Mesenchymal stem cell (in vitro differentiated cells and primary cell): ENCODE results near the gene TNFRSF11A.

Source experiments
- DNase-seq: peaks from one replicate; pipeline ENCODE4 v3.0.0-alpha.2; 2013
- H2AFZ ChIP-seq: one replicate; pipeline ENCODE4 v1.6.1; 2013; ENCODE audit warnings: low read depth, mild to moderate bottlenecking, control low read depth, inconsistent platforms, low read length, moderate library complexity
- H2AK5ac ChIP-seq: 2 replicates; pipeline ENCODE4 v1.6.1; 2013; ENCODE audit warnings: low read length, moderate library complexity, mild to moderate bottlenecking, inconsistent platforms; ENCODE audit not compliant: severe bottlenecking
- H2BK120ac ChIP-seq: one replicate; pipeline ENCODE4 v1.6.1; 2013; ENCODE audit warnings: low read depth, mild to moderate bottlenecking, inconsistent platforms, low read length, moderate library complexity
- H2BK12ac ChIP-seq, 2 experiments: one replicate each; pipeline ENCODE4 v1.6.1; 2013; ENCODE audit warnings: inconsistent platforms in 2 of 2, low read length in 2 of 2, mild to moderate bottlenecking in 2 of 2, moderate library complexity in 2 of 2, control low read depth in 1 of 2
- H2BK15ac ChIP-seq: one replicate; pipeline ENCODE4 v1.6.1; 2013; ENCODE audit warnings: mild to moderate bottlenecking, low read depth, inconsistent platforms; ENCODE audit not compliant: poor library complexity, severe bottlenecking
- H2BK5ac ChIP-seq: 2 replicates; pipeline ENCODE4 v1.6.1; 2013; ENCODE audit warnings: low read depth, mild to moderate bottlenecking, low read length, control low read depth, inconsistent platforms; ENCODE audit not compliant: poor library complexity, severe bottlenecking
- H3K14ac ChIP-seq, 2 experiments: one replicate each; pipeline ENCODE4 v1.6.1; 2013; ENCODE audit warnings: inconsistent platforms in 2 of 2, low read length in 2 of 2, control low read depth in 1 of 2, mild to moderate bottlenecking in 1 of 2, moderate library complexity in 1 of 2
- H3K18ac ChIP-seq, 2 experiments: one replicate each; pipeline ENCODE4 v1.6.1; 2013; ENCODE audit warnings: inconsistent platforms in 2 of 2, low read length in 2 of 2, control low read depth in 1 of 2, low read depth in 1 of 2, mild to moderate bottlenecking in 1 of 2
- H3K23ac ChIP-seq, 2 experiments: one replicate each; pipeline ENCODE4 v1.6.1; 2013; ENCODE audit warnings: inconsistent platforms in 2 of 2, low read length in 2 of 2, mild to moderate bottlenecking in 2 of 2, moderate library complexity in 2 of 2, control low read depth in 1 of 2
- H3K27ac ChIP-seq: 2 replicates; pipeline ENCODE4 v1.5.1; 2013; ENCODE audit warnings: mild to moderate bottlenecking, moderate library complexity, low read length, control low read depth, inconsistent platforms; ENCODE audit not compliant: poor library complexity, severe bottlenecking
- H3K27me3 ChIP-seq, 2 experiments: 2 replicates each; pipeline versions ENCODE4 v1.6.1 to v1.7.0; 2013; ENCODE audit warnings: low read length in 2 of 2, mild to moderate bottlenecking in 2 of 2, moderate library complexity in 2 of 2, control low read depth in 1 of 2, inconsistent platforms in 1 of 2; ENCODE audit not compliant: control insufficient read depth in 1 of 2, insufficient read depth in 1 of 2
- H3K36me3 ChIP-seq, 2 experiments: 2 replicates each; pipeline versions ENCODE4 v1.6.1 to v1.7.0; 2013; ENCODE audit warnings: low read length in 2 of 2, control low read depth in 1 of 2, inconsistent platforms in 1 of 2, low read depth in 1 of 2, mild to moderate bottlenecking in 1 of 2; ENCODE audit not compliant: insufficient read depth in 2 of 2, control insufficient read depth in 1 of 2
- H3K4ac ChIP-seq, 2 experiments: one replicate each; pipeline ENCODE4 v1.6.1; 2013; ENCODE audit warnings: inconsistent platforms in 2 of 2, low read length in 2 of 2, mild to moderate bottlenecking in 2 of 2, moderate library complexity in 2 of 2, control low read depth in 1 of 2, low read depth in 1 of 2
- H3K4me1 ChIP-seq: 2 replicates; pipeline ENCODE4 v1.6.1; 2013; ENCODE audit warnings: low read depth, low read length, control low read depth; ENCODE audit not compliant: control insufficient read depth, insufficient read depth
- H3K4me2 ChIP-seq: 2 replicates; pipeline ENCODE4 v1.6.1; 2013; ENCODE audit warnings: low read length, mild to moderate bottlenecking, inconsistent platforms; ENCODE audit not compliant: poor library complexity, severe bottlenecking
- H3K4me3 ChIP-seq, 2 experiments: 2 replicates each; pipeline versions ENCODE4 v1.5.1 to v1.7.0; 2013; ENCODE audit warnings: low read length in 2 of 2, mild to moderate bottlenecking in 2 of 2, control low read depth in 1 of 2, low read depth in 1 of 2; ENCODE audit not compliant: insufficient read depth in 1 of 2
- H3K79me1 ChIP-seq: replicated peaks from 2 replicates; pipeline ENCODE4 v1.6.1; 2013; ENCODE audit warnings: mild to moderate bottlenecking, control low read depth, low read length, inconsistent platforms; ENCODE audit not compliant: poor library complexity, severe bottlenecking
- H3K9ac ChIP-seq: 2 replicates; pipeline ENCODE4 v1.7.0; 2013; ENCODE audit warnings: mild to moderate bottlenecking, low read length, moderate library complexity
- H3K9me3 ChIP-seq: 2 replicates; pipeline ENCODE4 v1.7.0; 2013; ENCODE audit warnings: mild to moderate bottlenecking, low read length; ENCODE audit not compliant: control insufficient read depth
- H4K8ac ChIP-seq: one replicate; pipeline ENCODE4 v1.6.1; 2013; ENCODE audit warnings: inconsistent platforms, mild to moderate bottlenecking, low read length, moderate library complexity
- H4K91ac ChIP-seq: one replicate; pipeline ENCODE4 v1.6.1; 2013; ENCODE audit warnings: mild to moderate bottlenecking, low read length, inconsistent platforms
- WGBS: methylation state at CpG from one replicate; pipeline ENCODE4 v1.1.7; 2013; ENCODE audit warnings: mixed read lengths; 5-methylcytosine and 5-hydroxymethylcytosine counted together

The TNFRSF11A gene

GRCh38 chr18:62360805-62361204, 35.7 kb downstream of the TNFRSF11A start:
- H3K9me3 ChIP-seq = no peaks in the 10 kb centered on the region
- H2BK12ac ChIP-seq = no peak overlapping the region
- H4K8ac ChIP-seq = no peak overlapping the region
- H3K18ac ChIP-seq = no peak overlapping the region
- H3K4me1 ChIP-seq = no peaks in the 10 kb centered on the region
- no peaks in the 10 kb centered on the region for H3K36me3 ChIP-seq
- H3K4me2 ChIP-seq = no peak overlapping the region
- no peak overlapping the region for H2AK5ac ChIP-seq
- H3K4ac ChIP-seq = no peak overlapping the region
- no peak overlapping the region for H3K23ac ChIP-seq
- WGBS = 75% methylated on average over 2 of the region's 2 CpGs
- H3K79me1 ChIP-seq = no peaks in the 10 kb centered on the region
- no peak overlapping the region for H3K27ac ChIP-seq
- no peak overlapping the region for H3K14ac ChIP-seq
- H3K4me3 ChIP-seq = no peak overlapping the region
- H4K91ac ChIP-seq = no peak overlapping the region
- H3K9ac ChIP-seq = no peak overlapping the region
- DNase-seq = no peak
- H2AFZ ChIP-seq = no peak overlapping the region
- H2BK15ac ChIP-seq = no peak overlapping the region
- H2BK5ac ChIP-seq = no peak overlapping the region
- H2BK120ac ChIP-seq = no peak overlapping the region
- peaks cover 5 to 10% of the 10 kb centered on the region in 2 experiments for H3K27me3 ChIP-seq

GRCh38 chr18:62361288-62361687, 36.2 kb downstream of the TNFRSF11A start:
- DNase-seq = no peak
- Histone ChIP-seq H3K36me3 (no peaks in the 10 kb centered on the region), H2BK15ac (no peak overlapping the region), H3K14ac (no peak overlapping the region), H3K79me1 (no peaks in the 10 kb centered on the region), H3K4me2 (no peak overlapping the region), H3K9me3 (no peaks in the 10 kb centered on the region), H4K8ac (no peak overlapping the region), H3K27ac (no peak overlapping the region), H2AK5ac (no peak overlapping the region), H4K91ac (no peak overlapping the region), H3K4me1 (no peaks in the 10 kb centered on the region), H3K18ac (no peak overlapping the region), H3K4me3 (no peak overlapping the region), H2BK12ac (no peak overlapping the region), H2BK120ac (no peak overlapping the region), H3K23ac (no peak overlapping the region), H3K4ac (no peak overlapping the region), H3K27me3 (peaks cover 5 to 10% of the 10 kb centered on the region in 2 experiments), H3K9ac (no peak overlapping the region), H2BK5ac (no peak overlapping the region), H2AFZ (no peak overlapping the region)
- WGBS = 90% methylated on average over 7 of the region's 7 CpGs

- H2AFZ ChIP-seq = no peak overlapping the region
- peaks cover 1% of the 10 kb centered on the region for H3K4me1 ChIP-seq
- H2AK5ac ChIP-seq = no peak overlapping the region
- no peak overlapping the region for H3K18ac ChIP-seq
- H3K36me3 ChIP-seq = no peaks in the 10 kb centered on the region
- H3K9ac ChIP-seq = no peak overlapping the region
- H2BK120ac ChIP-seq = no peak overlapping the region
- H2BK12ac ChIP-seq = no peak overlapping the region
- peaks cover 5 to 16% of the 10 kb centered on the region in 2 experiments for H3K27me3 ChIP-seq
- no peak overlapping the region for H3K4ac ChIP-seq
- no peak overlapping the region for H4K8ac ChIP-seq
- H3K4me3 ChIP-seq = no peak overlapping the region
- WGBS = 95% methylated on average over 4 of the region's 5 CpGs
- H3K14ac ChIP-seq = no peak overlapping the region
- H3K79me1 ChIP-seq = no peaks in the 10 kb centered on the region
- no peak overlapping the region for H3K27ac ChIP-seq
- H3K23ac ChIP-seq = no peak overlapping the region
- no peaks in the 10 kb centered on the region for H3K9me3 ChIP-seq
- H4K91ac ChIP-seq = no peak overlapping the region
- H2BK5ac ChIP-seq = no peak overlapping the region
- H2BK15ac ChIP-seq = no peak overlapping the region
- H3K4me2 ChIP-seq = no peak overlapping the region
- no peak for DNase-seq
These were observed 39.4 kb downstream of the TNFRSF11A start for GRCh38 chr18:62364558-62364957.

- no peak overlapping the region for H4K8ac ChIP-seq
These were observed 40.3 kb downstream of the TNFRSF11A start for GRCh38 chr18:62365420-62365819.

More at GRCh38 chr18:62365420-62365819, 40.3 kb downstream of the TNFRSF11A start:
- H3K4me3 ChIP-seq = no peak overlapping the region
- peaks cover 1% of the 10 kb centered on the region for H3K4me1 ChIP-seq
- H3K79me1 ChIP-seq = no peaks in the 10 kb centered on the region
- WGBS = 60% methylated on average over 1 of the region's 2 CpGs
- no peak overlapping the region for H4K91ac ChIP-seq
- no peak overlapping the region for H3K4ac ChIP-seq
- no peak overlapping the region for H3K9ac ChIP-seq
- no peak overlapping the region for H2BK120ac ChIP-seq
- H3K4me2 ChIP-seq = no peak overlapping the region
- DNase-seq = no peak
- H3K27ac ChIP-seq = no peak overlapping the region
- H2BK12ac ChIP-seq = no peak overlapping the region
- no peak overlapping the region for H3K14ac ChIP-seq
- H2AFZ ChIP-seq = no peak overlapping the region
- H2BK5ac ChIP-seq = no peak overlapping the region
- no peaks in the 10 kb centered on the region for H3K36me3 ChIP-seq
- no peak overlapping the region for H3K23ac ChIP-seq
- peaks cover 5 to 16% of the 10 kb centered on the region in 2 experiments for H3K27me3 ChIP-seq
- no peak overlapping the region for H2AK5ac ChIP-seq
- no peak overlapping the region for H3K18ac ChIP-seq
- no peak overlapping the region for H2BK15ac ChIP-seq
- no peaks in the 10 kb centered on the region for H3K9me3 ChIP-seq
